GM12873 (cell line): ENCODE results near the gene LRP5.
A peak's percentile ranks its signal among the peaks of the same experiment; 100 is the strongest.

ENCODE experiments used
- TF ChIP-seq, protein P1 (sequence below): IDR thresholded peaks from 2 replicates; pipeline ENCODE4 v1.5.1; 2012; ENCODE audit warnings: low read depth, mild to moderate bottlenecking, moderate library complexity, low read length, control low read depth; ENCODE audit not compliant: insufficient read depth; ENCODE audit errors: missing control alignments

LRP5 gene

DNA sequence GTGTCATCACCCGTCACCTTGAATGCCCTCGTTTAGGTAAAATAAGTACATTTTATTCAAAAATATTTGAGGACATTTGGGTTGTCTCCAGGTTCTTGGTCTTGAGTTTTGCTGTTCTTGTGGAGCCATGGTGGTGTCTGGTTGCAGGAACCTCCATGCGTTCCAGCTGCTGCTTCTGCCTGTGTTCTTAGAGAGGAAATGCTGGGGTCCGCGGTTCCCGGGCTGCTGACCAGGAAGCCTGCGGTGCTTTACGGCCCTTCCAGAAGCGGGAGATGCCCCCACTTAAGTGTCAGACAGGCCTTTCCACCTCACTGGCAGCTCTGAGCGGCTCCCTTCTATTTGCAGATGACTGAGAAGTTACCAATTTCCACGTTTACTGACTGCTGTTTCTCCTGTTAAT, 66.8 kb downstream of the LRP5 start:
- TF ChIP-seq, protein P1, sequence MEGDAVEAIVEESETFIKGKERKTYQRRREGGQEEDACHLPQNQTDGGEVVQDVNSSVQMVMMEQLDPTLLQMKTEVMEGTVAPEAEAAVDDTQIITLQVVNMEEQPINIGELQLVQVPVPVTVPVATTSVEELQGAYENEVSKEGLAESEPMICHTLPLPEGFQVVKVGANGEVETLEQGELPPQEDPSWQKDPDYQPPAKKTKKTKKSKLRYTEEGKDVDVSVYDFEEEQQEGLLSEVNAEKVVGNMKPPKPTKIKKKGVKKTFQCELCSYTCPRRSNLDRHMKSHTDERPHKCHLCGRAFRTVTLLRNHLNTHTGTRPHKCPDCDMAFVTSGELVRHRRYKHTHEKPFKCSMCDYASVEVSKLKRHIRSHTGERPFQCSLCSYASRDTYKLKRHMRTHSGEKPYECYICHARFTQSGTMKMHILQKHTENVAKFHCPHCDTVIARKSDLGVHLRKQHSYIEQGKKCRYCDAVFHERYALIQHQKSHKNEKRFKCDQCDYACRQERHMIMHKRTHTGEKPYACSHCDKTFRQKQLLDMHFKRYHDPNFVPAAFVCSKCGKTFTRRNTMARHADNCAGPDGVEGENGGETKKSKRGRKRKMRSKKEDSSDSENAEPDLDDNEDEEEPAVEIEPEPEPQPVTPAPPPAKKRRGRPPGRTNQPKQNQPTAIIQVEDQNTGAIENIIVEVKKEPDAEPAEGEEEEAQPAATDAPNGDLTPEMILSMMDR, result no peak

DNA sequence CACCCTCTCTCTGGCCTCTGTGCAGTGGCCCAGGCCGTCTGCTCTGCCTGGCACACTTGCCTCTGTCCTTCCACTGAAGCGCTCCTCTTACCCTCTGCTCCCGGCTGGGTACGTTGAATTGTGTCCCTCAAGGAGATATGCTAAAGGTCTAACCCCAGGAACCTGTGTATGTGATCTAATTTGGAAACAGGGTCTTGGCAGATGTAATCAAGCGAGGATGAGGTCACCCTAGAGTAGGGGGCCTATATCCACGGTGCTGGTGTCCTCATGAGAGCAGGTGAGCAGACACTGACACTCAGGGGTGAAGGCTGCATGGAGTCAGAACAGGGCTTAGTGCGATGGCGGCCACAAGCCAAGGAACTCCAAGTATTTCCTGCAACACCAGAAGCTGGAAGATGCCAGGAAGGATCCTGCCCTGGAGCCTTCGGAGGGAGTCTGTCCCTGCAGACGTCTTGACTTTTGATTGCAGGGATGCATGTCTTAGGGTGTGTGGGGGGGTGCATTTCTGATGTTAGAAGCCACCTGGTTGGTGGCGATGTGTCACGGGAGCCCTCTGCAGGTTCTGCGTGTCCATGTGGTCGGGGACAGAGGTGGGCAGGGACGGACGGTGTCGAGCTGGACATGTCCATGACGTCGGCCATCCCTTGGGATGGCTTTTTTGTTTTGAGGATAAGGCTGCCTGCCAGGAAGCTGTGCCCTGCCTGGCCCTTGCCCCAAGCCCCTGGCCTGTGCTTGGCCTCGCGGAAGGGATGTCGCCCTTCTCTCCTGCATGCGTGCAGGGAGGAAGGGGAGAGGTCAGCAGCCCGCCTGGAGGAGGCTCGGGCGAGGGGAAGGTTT, 68.6 kb downstream of the LRP5 start:
- TF ChIP-seq, protein P1, result no peak

- TF ChIP-seq, protein P1, result no peak
Observed at GRCh38 chr11:68381716-68382115, 69.3 kb downstream of the LRP5 start.

GRCh38 chr11:68382358-68382998, 70.1 kb downstream of the LRP5 start:
- TF ChIP-seq, protein P1, result no peak

GRCh38 chr11:68383976-68384501, 71.6 kb downstream of the LRP5 start:
- TF ChIP-seq, protein P1, result peak; percentile 94

DNA sequence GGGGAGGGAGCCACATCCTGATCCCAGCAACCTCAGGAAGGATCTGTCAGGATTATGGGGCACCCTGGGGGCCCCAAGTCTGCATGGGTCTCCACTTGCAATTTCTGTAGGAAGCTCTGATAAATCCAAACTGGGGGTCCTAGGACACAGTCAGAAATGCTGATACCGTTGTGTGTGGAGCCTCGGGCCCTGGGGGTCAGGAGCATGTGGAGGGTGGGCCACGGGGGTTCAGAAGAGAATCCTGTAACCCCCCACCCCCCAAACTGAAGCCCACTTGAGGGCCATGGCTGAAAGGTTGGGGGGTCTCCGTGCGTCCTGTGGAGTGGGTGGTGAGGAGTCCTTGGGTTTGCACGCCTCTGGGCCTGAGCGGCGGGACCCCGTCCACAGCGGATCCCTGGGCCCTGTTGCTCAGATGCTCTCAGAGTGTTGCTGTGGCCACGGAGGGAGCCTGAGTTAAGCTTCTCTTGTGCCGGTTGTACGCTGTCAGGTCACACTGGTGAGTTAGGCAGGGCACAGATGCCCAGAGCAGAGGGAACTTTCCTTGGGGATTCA, 72.2 kb downstream of the LRP5 start:
- TF ChIP-seq, protein P1, result no peak

DNA sequence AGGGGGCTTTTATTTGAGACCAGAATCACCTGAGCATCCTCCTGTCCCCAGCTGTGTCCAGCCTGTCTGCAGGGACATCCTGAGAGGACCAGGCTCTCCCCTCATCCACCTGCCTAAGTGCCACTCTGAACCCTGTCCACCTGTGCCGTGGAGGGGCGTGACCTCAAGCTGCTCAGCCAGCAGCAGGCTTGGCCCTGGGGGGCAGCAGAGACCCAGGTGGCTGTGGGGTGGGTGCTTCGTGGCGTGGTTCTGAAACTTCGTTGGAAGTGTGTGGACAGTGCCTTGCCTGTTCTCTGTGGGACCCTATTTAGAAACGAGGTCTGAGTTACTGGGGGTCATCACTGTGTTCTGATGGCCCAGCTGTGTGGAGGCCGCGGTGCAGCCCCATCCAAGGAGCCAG, 72.7 kb downstream of the LRP5 start:
- TF ChIP-seq, protein P1, result no peak
